Activated CD8-positive, alpha-beta memory T cell treated with anti-CD3 and anti-CD28 coated beads, Interleukin-2, amount 50 U/mL, for 4 hours (primary cell): Measurements from ENCODE around the gene CCDC148.

Source experiments
- DNase-seq: peaks from one replicate; pipeline ENCODE4 v3.0.0-alpha.2; 2020

CCDC148 gene

DNA sequence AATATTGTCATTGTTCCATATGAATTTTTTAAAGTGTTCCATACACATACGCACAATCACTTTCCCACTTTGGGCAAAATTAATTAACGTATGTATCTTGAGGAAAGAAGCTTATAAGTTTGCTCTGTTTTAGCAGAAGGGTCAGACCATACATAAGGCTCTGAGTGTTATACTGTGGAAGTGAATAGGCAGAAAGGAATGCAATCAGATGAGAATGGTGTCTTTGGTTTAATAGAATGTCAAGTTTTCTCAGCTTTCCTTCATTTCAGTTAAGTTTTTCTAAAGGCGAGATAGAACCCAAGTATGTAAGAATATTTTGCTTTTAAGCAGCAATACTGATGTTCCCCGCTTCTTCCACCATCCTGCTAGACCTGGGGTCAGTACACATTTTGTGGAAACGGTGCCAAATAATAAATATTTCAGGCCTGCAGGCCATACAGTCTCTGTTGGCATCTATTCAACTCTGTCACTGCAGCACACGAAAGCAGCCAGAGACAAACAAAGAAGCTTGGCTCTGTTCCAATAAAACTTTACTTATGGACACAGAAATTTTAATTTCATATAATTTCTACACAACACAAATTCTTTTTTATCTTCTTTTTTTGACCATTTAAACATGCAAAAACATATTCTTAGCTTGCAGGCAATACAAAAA is 254.3 kb downstream of the CCDC148 start:
- no peak for DNase-seq

DNA sequence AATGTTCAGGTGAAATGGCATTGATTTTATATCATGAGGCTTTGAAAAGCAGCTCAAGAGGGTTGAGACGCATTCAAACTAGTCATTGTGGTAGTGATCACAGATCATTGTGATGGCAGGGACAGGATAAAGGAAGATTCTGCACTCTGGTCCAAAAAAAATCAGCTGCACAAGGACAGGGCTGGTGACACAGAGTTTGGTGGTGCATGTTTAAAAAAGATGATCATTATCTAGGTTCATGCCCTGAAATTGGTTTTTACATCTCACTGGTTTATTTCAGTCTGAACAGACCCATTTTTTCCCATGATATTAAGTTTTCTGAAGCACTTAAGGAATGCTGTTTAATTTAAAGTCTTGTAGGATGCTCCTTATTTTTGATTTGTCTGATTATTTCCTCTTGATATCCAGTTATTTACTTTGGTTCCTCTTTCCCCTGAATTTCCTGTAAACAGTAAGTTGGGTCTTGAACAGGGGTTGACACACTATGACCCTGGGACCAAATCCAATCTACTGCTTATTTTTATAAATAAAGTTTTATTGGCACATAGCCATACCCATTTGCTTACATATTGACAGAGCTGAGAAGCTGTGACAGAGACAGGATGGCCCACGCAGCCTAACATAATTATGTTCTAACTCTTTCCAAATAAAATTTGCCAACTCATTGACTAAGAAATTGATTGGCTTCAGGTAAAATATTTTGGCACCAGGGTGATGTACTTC is 256.5 kb downstream of the CCDC148 start:
- DNase-seq: no peak

DNA sequence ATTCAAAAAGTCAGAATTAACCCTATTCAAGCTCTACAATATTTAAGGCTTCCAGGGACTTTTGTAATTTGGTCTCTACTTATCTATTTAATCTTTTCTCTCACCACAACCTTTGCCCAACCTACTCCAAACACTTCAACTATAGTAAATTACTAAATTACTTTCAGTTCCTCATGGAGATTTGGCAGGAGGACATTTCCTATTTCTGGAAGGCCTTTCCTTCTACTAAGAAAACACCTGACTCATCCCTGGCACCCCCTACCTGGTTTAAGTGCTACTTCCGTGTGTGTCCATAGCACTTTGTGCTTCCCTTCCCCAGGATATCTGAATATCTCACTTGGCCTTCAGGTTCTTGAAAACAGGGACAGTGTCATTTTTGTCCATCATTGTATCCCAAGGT is 258.6 kb downstream of the CCDC148 start:
- no peak for DNase-seq

DNA sequence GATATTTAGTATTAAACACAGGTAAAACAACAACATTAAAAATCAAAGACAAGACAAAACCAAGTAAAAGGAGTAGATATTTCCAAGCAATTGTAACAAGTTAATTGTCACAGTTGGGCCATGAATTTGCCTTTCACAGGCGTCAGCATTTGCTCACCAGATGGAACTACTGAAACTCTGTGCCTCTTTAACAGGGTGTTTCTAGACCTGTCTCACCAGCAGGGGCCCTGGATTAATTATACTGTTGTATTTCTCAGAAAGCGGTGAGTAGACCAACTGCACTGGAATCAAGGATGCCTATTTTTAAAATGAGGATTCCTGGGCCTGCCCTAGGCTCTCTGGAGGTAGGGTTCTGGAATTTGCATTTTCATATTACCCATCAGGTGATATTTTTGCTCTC is 262.3 kb downstream of the CCDC148 start:
- DNase-seq: no peak

DNA sequence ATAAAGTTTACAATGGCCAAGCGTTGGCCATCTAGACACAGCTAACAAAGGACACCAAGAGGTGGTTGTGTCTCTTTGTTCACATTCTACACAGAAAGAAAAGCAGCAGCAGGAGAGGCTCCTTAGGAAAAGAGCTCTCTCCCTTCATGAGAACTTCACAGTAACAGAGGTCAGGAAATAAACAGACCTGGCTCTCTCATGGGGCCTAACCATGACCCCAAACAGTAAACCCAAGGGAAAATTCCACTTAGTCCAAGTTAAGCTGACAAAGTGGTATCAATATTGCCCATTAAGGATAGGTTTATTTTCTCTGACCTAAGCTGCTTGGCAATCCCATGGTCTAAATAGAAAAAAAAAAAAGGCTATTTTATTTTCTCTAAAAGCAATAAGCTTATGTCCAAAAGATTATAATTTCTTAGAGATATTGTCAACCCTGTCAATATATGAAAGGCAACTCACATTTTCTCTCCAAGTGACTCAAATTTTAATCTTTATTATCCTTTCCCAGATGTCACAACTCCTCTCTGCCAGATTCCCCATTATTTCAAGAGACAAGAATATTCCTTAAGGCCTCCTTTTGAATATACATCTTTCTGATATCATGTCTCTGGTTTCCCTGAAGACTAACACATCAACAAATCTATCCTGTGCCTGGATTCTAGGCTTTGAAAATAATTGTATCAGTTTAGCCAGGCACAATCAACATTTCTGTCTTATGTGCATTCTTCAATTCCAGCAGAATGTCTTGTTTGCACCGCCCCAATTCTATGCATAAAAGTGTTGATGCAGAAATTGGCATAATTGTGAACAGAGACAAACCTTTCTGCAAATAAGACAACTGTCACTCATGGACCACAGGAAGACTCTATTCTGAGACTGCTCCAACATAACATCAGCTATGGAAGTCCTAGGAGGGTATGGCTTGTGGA is 263.8 kb downstream of the CCDC148 start:
- DNase-seq: no peak

DNA sequence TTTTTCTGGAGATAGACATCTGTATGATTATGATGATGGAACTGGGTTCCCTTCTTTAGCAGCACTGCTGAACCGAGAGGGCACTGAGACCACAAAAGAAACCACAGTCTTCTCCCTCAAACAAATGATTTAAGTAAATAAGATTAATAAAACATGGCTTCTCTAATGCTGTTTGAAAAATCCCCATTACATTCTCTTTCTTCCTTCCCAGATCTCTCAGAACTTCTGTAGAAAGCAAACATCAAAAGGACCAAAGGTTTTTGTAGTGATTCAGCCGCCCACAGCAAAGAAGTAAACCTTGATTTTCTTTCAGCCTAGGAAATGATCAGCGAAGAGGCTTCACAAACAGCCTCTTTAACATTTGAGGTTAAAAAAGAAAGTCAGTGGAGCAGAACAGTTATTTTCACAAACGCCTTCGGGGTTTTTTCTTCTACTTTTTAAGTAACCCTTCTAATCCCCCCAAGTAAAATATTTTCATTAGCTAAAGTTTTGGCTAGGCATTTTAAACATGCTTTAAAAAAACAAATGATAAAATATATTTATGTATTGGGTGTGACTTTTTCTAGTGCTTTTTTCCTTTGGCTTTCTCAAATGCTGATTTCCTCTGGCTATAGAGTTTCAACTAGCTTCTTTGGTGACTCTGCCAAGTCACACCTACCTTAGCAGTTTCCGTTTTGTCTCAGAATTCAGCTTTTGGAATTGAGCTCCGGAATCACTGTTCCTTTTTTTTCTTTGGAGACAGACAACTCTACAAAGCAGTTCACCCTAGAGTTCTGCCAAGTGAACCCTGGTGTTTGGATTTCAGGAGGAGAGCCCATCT is 265.3 kb downstream of the CCDC148 start:
- no peak for DNase-seq

DNA sequence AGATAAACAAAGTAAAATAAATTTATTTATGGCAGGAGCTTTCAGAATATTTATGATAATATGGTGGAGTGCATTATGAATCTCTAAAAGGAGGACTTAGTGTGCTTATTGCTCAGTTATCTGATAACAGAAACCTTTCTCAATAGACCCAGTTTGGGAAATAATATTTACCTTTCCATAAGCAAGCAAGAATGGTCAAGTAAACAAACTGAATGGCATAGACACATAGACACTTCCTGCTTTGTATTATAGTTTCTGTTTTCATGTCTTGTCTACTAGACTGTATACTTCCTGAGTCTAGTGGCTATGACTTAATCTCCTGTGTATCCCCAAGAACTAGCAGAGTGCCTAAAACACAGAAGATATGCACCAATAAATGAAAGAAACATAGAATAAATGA is 267.0 kb downstream of the CCDC148 start:
- no peak for DNase-seq

DNA sequence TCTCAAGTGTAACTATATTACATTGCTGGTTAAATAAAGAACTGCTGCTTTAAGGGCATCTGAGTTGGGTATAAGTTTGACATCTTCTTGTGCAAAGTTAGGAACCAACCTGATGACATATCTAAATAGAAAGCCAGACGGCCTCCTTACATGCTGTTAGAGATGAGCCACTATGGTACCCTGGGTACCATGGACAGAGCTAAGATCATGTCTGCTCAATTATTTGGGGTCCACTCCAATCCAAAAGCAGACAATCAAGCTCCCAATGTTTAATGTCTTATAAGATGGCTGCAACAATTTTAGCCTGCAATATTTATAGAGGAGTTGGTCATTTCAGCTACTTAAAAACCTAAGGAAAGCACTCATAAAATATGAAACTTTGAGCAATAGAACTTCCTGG is 268.6 kb downstream of the CCDC148 start:
- DNase-seq: no peak

DNA sequence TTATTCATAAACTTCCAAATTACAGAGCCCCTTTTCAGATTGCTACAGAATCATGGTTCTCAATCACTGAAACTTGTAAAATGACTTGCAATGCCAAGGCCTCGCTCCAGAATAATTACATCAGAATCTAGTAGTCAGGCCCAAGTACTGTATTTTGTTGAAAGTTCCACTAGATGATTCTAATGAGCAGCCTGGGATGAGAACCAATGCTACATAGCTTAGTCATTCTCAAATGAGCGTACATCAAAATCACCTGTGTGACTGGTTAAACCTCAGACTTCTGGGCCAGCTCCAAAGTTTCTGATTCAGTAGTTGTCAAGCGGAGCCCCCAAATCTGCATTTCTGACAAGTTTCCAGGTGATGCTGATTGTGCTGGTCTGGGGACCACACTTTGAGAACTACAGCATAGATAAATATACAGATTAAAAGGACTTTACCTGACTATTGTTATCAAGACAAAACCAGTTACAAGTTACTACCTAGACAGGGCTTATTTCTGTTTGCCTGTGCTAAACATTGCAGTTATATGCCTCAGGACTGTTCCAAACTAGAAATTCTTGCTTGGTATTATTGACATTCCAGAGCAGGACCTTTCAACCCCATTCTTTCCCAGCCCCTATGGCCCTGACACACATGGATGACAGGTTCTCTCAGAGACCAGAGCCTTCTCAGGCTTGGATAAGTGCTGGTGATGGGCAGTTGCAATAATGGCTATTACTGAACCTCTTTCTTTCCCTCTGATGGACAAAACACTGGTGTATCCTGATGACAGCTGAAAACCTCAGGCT is 271.8 kb downstream of the CCDC148 start:
- DNase-seq: no peak

DNA sequence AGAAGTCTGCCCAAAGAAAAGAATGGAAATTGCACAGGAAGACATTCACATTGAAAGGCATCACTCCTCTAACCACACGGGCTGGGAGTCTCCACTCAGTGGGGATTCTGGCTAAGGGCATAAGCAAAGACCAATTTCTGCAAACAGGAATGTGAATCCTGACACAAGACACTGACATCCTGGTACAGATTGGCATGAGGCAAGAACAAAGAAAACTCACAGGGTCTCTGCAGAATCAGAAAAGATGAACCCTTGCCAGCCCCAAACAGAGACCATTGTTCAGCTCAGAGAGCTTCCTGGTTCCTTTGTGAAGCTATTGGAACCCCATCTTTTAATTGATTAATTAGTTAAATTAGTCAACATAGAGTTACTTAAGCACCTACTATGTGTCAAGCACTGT is 272.6 kb downstream of the CCDC148 start:
- DNase-seq: no peak

DNA sequence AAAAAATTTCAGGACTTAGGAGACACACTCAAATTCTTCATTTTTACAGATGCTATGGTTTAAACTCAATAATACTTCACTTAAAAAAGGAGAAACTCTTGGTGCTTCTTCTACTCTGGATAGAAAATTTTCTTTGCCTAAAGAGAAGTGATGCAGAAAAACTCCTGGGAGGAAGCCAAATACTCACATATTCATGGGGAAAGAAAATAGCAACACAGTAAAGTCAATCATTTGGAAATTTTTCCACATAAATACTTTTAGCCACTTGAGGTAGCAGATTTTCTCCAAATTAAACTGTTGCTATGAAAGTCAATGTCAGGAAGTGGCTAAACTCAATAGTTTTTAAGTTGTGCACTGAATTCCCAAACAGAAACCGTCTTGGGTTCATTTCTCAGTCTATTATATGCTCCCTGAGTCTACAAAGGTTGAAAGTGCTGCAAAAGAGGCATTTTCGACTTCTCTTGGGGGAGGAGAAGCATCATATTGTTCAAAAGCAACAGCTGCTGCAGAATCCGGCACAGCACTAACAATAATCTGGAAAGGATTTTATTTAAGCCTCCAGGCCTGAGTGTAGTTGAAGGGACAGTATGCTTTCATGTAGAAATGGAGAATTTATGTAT is 273.8 kb downstream of the CCDC148 start:
- no peak for DNase-seq

DNA sequence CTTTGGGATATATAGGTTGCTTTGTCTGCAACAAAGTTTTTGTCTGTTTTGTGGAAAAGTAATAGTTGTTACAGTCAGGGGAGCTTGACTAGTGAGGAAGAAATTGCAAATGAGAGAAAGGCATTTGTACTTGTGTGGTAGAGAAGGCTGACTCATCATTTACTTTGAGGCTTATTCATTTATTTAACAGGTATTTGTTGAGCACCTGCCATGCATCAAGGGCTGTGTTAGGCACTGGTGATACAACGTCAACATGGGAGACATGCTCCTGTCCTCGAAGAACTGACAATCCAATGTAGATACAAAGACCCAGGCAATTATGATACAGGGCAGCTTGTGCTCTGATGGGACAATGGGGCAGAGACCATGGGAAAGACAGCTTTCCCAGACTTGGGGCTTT is 275.4 kb downstream of the CCDC148 start:
- DNase-seq: no peak

DNA sequence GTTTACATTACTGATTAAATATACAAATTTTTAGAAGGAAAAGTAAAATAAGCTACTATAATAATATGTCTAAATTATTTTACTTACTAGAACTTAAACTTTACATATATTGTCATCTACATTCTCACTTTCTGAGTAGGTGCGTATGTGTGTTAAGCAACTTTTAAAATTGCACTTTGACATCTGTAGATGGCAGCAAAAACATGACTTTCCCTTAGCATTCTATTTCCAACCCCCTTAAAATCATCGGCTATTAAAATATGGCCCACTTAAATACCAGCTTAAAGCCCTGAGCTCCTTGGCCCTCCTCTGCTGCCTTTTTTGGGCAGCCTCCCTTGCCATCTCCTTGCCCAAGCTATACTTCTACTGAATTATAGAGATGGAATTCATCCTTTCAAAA is 276.9 kb downstream of the CCDC148 start:
- no peak for DNase-seq

DNA sequence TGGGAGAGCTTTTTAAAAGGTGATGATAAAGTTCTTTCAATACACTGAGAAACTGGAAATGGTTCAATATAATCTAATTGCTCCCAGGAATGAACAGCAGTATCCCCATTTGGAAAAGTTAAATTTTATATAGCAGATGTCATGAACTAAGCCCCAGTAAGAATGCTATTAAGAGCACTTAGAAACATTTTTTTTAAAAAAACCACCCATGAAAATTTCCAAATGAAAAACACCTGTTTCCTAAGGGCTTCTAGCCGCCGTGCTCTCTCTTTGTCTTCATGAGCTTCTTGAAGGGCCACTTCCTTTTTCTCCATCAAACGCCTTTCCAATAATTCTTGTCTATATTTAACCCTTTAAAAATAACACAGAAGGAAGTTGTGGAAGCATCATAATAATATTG is 277.9 kb downstream of the CCDC148 start:
- DNase-seq: no peak

DNA sequence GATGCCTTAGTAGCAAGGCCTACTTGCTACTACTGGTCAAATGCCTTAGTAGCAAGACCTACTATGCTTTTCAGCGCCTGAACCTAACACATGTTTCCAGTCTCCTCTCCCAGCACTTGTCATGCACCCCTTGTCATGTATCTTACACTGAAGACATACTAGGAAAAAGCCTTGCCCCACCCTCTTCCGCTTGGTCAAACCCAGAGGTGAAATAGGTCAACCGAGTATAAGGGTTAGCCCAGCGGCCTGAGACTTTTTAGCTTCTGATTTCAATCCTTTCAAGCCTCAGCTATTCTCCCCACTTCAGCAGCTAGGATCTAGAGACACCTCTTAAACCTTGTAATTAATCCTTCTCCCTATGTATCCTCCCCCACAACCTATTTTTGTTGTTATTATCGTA is 281.6 kb downstream of the CCDC148 start:
- DNase-seq: no peak

DNA sequence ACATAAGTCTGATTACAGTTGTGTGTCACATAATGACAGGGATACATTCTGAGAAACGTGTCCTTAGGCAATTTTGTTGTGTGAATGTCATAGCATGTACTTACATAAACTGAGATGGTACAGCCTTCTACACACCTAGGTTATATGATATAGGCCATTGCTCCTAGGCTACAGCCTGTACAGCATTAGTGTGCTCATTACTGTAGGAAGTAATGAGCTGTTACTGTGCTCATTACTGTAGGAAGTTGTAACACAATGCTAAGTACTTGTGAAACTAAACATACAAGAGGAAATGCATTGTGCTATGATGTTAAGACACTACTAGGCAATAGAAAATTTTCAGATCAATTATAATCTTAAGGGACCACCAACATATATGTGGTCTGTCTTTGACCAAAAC is 282.1 kb downstream of the CCDC148 start:
- DNase-seq: no peak

DNA sequence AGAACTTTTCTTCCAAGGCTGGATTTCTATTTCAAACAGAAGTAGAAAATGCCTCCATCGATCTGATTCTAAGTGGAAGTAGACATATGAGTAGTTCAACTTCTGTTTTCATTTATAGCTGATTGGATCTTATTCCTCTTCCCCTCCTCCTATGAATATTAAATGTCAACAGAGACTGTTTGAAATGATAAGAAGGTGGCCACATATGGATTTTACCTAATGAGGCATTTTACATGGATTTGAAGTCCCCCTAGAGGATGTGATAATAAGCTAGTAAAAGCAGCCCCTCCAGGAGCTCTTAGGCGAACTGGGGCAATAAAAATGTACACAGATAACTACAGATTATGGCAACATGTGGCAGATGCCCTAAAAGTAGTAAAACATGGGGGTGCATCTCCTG is 283.8 kb downstream of the CCDC148 start:
- DNase-seq: no peak

DNA sequence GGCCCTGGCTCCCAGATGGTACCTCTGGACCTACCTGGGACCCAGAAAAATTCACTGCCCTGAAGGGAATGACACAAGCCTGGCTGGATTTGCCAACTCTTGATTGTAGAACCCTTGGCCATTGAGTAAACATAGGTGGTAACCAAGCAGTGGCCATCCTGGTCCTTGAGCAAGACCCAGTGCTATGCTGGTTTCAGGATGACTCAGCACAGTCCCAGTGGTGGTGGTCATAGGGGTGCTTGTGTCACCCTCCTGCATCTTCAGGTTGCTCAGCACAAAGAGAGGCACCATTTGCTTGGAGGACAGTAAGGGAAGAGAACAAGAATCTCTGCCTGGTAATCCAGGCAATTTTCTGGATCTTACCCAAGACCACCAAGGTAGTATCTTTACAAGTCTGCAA is 302.0 kb downstream of the CCDC148 start:
- DNase-seq: no peak

DNA sequence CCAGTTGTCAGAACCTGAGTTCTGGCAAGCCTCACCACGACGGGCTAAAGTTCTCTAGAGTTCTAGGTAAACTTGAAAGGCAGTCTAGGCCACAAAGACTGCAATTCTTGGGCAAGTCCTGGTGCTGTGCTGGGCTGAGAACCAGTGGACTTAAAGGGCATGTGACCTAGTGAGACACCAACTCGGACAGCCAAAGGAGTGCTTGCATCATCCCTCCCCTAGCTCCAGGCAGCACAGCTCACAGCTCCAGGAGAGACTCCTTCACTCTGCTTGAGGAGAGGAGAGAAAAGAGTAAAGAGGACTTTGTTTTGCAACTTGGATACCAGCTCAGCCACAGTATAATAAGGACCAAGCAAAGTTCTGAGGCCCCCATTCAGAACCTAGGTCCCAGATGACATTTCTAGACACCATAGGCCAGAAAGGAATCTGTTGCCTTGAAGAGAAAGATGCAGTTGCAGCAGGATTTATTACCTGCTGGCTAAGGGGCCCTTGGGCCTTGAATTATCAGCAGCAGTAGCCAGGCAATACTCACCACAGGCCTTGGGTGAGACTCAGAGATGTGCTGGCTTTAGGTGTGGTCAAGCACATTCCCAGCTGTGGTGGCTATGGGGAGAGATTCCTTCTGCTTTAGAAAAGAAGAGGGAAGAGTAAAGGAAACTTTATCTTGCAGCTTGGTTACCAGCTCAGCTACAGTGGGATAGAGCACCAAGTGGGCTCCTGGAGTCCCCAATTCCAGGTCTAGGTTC is 303.1 kb downstream of the CCDC148 start:
- no peak for DNase-seq

DNA sequence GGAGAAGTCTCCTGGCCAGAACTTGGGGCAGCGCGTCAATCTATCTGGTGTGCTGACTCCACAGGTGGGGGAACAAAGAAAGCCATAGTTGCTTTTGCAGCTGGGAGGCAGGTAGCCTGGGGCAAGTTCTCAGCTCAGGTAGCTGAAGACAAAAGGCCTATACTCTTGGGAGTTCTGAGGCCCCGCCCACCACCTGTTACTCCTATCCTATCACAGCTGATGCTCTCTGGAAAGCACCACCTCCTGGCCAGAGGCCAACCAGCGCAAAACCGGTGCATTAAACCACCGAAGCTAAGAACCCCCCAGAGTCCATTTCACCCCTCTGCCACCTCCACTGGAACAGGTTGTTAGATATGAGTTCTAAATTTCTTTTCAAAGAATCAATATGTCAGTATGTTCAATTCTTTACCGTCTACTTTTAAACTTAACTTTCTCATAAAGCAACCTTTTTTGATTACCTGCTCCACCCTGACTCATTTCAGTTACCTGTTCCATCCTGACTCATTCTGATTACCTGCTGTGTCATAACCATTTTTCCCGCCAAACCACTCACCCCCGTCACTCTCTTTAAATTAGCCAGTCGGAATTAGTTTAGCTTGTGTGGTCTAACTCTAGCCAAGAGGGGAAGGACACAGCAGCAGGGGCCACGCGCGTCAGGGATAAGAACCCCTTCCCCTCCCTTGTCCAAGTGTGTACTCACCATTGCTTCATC is 311.5 kb downstream of the CCDC148 start:
- DNase-seq: no peak
